Thyroid gland (tissue), 4 donors: ENCODE results near the gene POC1B.

ENCODE experiments used
- POLR2A ChIP-seq, 2 donors: fragments of 450-650 bp; IDR thresholded peaks; one replicate each; pipeline ENCODE4 v1.6.1; 2017; ENCODE audit warnings: antibody characterized with exemption in 2 of 2, mild to moderate bottlenecking in 2 of 2, moderate library complexity in 1 of 2
- TF ChIP-seq, protein P1 (sequence below), 6 experiments: fragments of 200-600 bp in 3 of 6; fragments of 450-650 bp in 3 of 6; sonication (generic) in 3 of 6; IDR thresholded peaks; one replicate each; pipeline ENCODE4 v1.5.1; 2016 to 2019; ENCODE audit warnings: antibody characterized with exemption in 6 of 6, mild to moderate bottlenecking in 2 of 6, inconsistent platforms in 1 of 6, moderate library complexity in 1 of 6

DNA sequence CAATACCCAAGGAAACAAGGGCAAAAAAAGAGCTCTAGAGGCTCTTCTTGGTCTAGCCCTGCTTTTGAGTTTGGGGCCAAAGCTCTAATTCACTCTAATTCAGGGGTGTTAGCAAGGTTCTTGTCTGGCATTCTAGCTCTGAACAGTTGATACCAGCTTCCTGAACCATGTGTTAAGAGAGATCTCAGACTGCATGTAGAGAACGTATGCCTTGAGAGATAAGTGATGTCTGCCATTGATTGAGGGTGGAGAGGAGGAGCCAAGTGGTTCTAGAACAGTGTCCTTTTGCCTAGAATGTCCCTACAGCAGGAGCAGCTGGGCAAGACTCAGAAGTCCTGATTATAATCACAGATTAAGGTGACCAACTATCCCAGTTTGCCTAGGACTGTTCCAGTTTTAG, 18.2 kb upstream of the POC1B start:
- TF ChIP-seq POLR2A (IDR thresholded peaks at IDR 0.05): no peak
- TF ChIP-seq, protein P1, sequence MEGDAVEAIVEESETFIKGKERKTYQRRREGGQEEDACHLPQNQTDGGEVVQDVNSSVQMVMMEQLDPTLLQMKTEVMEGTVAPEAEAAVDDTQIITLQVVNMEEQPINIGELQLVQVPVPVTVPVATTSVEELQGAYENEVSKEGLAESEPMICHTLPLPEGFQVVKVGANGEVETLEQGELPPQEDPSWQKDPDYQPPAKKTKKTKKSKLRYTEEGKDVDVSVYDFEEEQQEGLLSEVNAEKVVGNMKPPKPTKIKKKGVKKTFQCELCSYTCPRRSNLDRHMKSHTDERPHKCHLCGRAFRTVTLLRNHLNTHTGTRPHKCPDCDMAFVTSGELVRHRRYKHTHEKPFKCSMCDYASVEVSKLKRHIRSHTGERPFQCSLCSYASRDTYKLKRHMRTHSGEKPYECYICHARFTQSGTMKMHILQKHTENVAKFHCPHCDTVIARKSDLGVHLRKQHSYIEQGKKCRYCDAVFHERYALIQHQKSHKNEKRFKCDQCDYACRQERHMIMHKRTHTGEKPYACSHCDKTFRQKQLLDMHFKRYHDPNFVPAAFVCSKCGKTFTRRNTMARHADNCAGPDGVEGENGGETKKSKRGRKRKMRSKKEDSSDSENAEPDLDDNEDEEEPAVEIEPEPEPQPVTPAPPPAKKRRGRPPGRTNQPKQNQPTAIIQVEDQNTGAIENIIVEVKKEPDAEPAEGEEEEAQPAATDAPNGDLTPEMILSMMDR (IDR thresholded peaks at IDR 0.05): no peak
